ENCODE measurements around the gene ERLIN1. TPM values are rescaled to one million over a fixed set of nuclear protein-coding genes. Genes with fewer than 3 reads are reported as not detected.

The ERLIN1 gene
- total RNA-seq, 1 donor from 2014 or later = 36.6 TPM

DNA sequence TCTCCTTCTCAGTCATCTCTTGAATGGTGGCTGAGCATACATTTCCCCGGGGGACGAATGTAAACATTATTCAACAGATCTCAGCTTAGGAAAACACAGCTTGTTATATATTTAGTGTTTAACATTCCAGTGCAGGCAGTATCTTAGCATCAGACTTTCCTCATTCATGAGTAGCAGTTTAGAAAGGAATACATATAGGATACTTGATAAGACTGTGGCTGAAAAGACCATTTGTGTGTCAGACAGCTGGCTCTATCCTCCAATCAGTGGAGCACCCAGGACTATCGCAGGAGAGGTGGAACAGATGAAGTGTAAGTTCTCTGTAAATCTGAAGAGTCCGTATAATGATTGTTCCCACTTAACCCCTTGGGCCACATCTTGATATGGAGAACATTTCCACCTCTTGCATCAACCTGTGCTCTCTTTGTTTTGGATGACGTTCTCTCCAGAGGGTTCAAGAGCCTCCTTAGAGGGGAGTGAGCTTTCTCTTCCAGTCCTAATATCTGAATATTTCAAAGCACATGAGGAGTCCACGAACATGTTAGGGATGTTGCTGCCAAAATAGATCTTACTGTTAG, 34.0 kb downstream of the ERLIN1 start:
- TF ChIP-seq CTCF (conservative IDR thresholded peaks at IDR 0.05) = no peak
- Mint-ChIP-seq H3K9me3 (no peaks in the 10 kb centered on the region), H3K4me3 (no peak overlapping the region), H3K27me3 (ENCODE audit: low read depth) (no peaks in the 10 kb centered on the region), H3K4me1 (no peaks in the 10 kb centered on the region), H3K27ac (ENCODE audit: unreplicated experiment) (no peak overlapping the region), H3K36me3 (ENCODE audit: low read depth) (peaks cover 21% of the 10 kb centered on the region)
- DNase-seq (ENCODE audit: low read depth, low spot score) = no peak

DNA sequence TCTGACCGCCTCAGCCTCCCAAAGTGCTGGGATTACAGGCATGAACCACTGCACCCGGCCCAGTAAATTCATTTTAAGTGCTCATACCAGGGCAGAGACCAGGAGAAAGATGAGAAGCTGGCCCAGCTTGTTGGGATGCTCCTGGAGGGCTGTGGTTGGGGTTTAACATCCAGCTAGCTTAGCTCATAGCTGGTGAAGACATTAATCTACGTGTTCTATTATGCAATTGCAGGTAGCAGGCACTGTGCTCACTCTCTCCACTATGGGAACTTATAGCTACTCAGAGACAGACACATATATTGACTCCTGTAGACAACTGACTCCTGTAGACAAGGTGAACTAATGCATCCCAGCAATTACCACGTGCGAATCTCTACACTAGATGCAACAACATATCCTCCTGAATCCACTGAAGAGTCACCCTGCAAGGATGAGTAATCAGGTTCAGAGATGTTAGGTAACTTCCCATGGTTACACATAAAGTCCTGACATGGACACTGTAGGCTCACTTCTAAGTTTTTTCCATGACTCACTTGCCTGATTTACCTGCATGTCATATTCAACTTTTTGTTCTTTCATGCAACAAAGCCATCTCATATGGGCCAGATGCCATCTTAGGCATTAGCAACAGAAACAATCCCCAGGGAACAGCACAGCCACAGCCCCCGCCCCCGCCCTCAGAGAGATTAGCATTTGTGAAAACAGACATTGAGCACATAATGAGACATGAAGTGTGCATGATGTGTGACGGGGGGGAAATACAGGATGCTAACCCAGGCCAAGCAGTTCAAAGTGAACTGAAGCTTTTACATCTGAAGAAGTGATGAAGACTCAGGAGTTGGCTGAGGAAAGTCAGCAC, 37.2 kb downstream of the ERLIN1 start:
- peaks cover 6% of the 10 kb centered on the region for H3K36me3 Mint-ChIP-seq (ENCODE audit: low read depth)
- peak overlapping the region; percentile 7 for H3K27ac Mint-ChIP-seq (ENCODE audit: unreplicated experiment)
- H3K4me1 Mint-ChIP-seq = no peaks in the 10 kb centered on the region
- no peaks in the 10 kb centered on the region for H3K27me3 Mint-ChIP-seq (ENCODE audit: low read depth)
- no peak overlapping the region for H3K4me3 Mint-ChIP-seq
- DNase-seq (ENCODE audit: low read depth, low spot score) = no peak
- no peaks in the 10 kb centered on the region for H3K9me3 Mint-ChIP-seq
- no peak for TF ChIP-seq CTCF (conservative IDR thresholded peaks at IDR 0.05)

DNA sequence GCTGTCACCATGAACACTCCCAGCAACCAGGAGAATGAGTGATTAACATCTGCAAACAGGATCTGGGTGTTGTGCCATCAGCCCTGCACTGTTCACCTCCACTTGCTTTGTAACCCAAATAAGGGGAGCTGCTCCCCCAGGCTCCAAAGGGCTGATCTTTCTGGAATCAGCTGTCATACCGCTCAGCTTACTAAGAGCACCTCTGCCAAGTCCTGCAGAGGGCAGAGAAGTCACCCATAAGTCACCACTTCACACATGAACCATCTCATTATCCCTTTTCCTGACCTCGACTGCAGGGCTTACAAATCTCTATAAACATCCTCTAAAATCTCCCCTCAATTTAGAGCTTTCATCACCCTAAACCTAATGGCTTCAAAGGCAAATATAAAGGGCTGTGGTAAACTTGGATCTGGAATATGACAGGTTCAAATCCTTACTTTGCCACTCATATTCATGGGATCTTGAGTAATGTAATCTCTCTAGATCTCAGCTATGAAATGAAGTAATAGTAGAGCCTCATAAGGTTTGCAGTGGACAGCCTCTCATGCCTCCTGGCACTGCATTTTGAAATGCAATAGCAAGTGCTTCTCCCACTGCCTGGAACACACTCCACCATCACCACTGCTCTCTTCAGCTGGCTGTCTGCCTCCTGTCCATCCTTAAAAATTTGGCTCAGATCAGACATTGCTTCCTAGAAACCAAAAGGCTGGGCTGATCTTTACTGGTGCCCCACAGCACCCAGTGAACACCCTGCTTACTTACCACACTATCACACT, 38.8 kb downstream of the ERLIN1 start:
- no peaks in the 10 kb centered on the region for H3K36me3 Mint-ChIP-seq (ENCODE audit: low read depth)
- H3K27me3 Mint-ChIP-seq (ENCODE audit: low read depth) = no peaks in the 10 kb centered on the region
- no peak for DNase-seq (ENCODE audit: low read depth, low spot score)
- H3K4me3 Mint-ChIP-seq = no peak overlapping the region
- H3K27ac Mint-ChIP-seq (ENCODE audit: unreplicated experiment) = no peak overlapping the region
- no peaks in the 10 kb centered on the region for H3K9me3 Mint-ChIP-seq
- TF ChIP-seq CTCF (conservative IDR thresholded peaks at IDR 0.05) = no peak
- H3K4me1 Mint-ChIP-seq = no peaks in the 10 kb centered on the region

- no peak for TF ChIP-seq CTCF (conservative IDR thresholded peaks at IDR 0.05)
- H3K9me3 Mint-ChIP-seq = no peaks in the 10 kb centered on the region
- H3K36me3 Mint-ChIP-seq (ENCODE audit: low read depth) = no peaks in the 10 kb centered on the region
- H3K27ac Mint-ChIP-seq (ENCODE audit: unreplicated experiment) = no peak overlapping the region
- no peaks in the 10 kb centered on the region for H3K4me1 Mint-ChIP-seq
- H3K4me3 Mint-ChIP-seq = no peak overlapping the region
- H3K27me3 Mint-ChIP-seq (ENCODE audit: low read depth) = peaks cover 5% of the 10 kb centered on the region
- no peak for DNase-seq (ENCODE audit: low read depth, low spot score)
These were observed 39.4 kb downstream of the ERLIN1 start for GRCh38 chr10:100146398-100146797.

DNA sequence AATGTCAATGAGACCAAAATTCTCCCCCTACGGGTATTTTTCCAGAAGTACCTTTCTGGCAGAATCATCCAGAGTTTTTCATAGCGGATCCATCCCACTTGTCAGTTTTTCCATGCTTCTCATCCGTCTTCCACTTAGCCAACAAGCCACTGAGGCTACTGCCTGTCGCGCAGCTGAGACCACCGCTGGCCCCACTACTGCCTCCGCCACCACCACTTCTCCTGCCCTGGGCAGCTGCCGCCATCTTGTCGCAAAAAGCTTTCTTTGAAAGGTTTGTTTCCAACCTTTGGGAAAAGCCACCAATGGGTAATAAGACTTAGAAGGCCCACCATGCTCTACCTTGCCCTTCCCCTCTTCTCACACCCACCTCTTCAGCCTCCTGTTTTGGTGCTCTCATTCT, 42.1 kb downstream of the ERLIN1 start:
- Mint-ChIP-seq H3K27me3 (ENCODE audit: low read depth) (peaks cover 11% of the 10 kb centered on the region), H3K4me3 (no peak overlapping the region), H3K9me3 (no peaks in the 10 kb centered on the region), H3K27ac (ENCODE audit: unreplicated experiment) (no peak overlapping the region), H3K4me1 (no peaks in the 10 kb centered on the region), H3K36me3 (ENCODE audit: low read depth) (no peaks in the 10 kb centered on the region)
- DNase-seq (ENCODE audit: low read depth, low spot score) = no peak
- TF ChIP-seq CTCF (conservative IDR thresholded peaks at IDR 0.05) = no peak
